SKM-1 (cell line): ENCODE measurements around the gene HADHB.
"Not testable (repeated sequence)": the region's sequence is repeated elsewhere in the genome, so short reads cannot be mapped to it uniquely, and the experiment has no call there.

Experiments
- DNase-seq: peaks from one replicate; lab custom pipeline; 2025; ENCODE audit not compliant: unreplicated experiment; lab: John Stamatoyannopoulos, UW

The HADHB gene

GRCh38 chr2:26290001-26290400 is 45.3 kb downstream of the HADHB start:
- DNase-seq: no peak

GRCh38 chr2:26292646-26293045 is 47.9 kb downstream of the HADHB start:
- no peak for DNase-seq

GRCh38 chr2:26295511-26295910 is 50.8 kb downstream of the HADHB start:
- no peak for DNase-seq

GRCh38 chr2:26297061-26297460 is 52.3 kb downstream of the HADHB start:
- no peak for DNase-seq

- no peak for DNase-seq
These were observed 53.5 kb downstream of the HADHB start for GRCh38 chr2:26298286-26298637.

- no peak for DNase-seq
These were observed 54.1 kb downstream of the HADHB start for GRCh38 chr2:26298638-26299393.

- no peak for DNase-seq
These were observed 54.8 kb downstream of the HADHB start for GRCh38 chr2:26299471-26300101.

- DNase-seq: no peak
These were observed 55.6 kb downstream of the HADHB start for GRCh38 chr2:26300234-26300925.

- no peak for DNase-seq
These were observed 58.1 kb downstream of the HADHB start for GRCh38 chr2:26302846-26303245.

- not testable (repeated sequence) for DNase-seq
These were observed 60.4 kb downstream of the HADHB start for GRCh38 chr2:26305094-26305493.

GRCh38 chr2:26305540-26305939 is 60.8 kb downstream of the HADHB start:
- DNase-seq: no peak

- DNase-seq: no peak
These were observed 65.2 kb downstream of the HADHB start for GRCh38 chr2:26309921-26310320.

- DNase-seq: no peak
These were observed 67.7 kb downstream of the HADHB start for GRCh38 chr2:26312471-26312870.

- DNase-seq: no peak
These were observed 68.7 kb downstream of the HADHB start for GRCh38 chr2:26313446-26313845.

- DNase-seq: no peak
These were observed 69.5 kb downstream of the HADHB start for GRCh38 chr2:26314243-26314642.

GRCh38 chr2:26316041-26316440 is 71.3 kb downstream of the HADHB start:
- DNase-seq: no peak

- DNase-seq: no peak
These were observed 72.1 kb downstream of the HADHB start for GRCh38 chr2:26316845-26317244.

- no peak for DNase-seq
These were observed 72.8 kb downstream of the HADHB start for GRCh38 chr2:26317377-26318105.

GRCh38 chr2:26318950-26319349 is 74.2 kb downstream of the HADHB start:
- no peak for DNase-seq

GRCh38 chr2:26324479-26324878 is 79.7 kb downstream of the HADHB start:
- DNase-seq: not testable (repeated sequence)

GRCh38 chr2:26324903-26325302 is 80.2 kb downstream of the HADHB start:
- no peak for DNase-seq

GRCh38 chr2:26325851-26326250 is 81.1 kb downstream of the HADHB start:
- no peak for DNase-seq
